HG03354 (cell line): ENCODE results near the gene DLG1.

ENCODE experiments used
- ATAC-seq: cut with Tn5 transposase; IDR thresholded peaks from one replicate; pipeline ENCODE4 v1.9.1; 2021; ENCODE audit warnings: mild to moderate bottlenecking; ENCODE audit not compliant: unreplicated experiment, poor library complexity, severe bottlenecking

The DLG1 gene

GRCh38 chr3:197191897-197192296 lies 106.5 kb downstream of the DLG1 start:
- no peak for ATAC-seq

- no peak for ATAC-seq
These were observed 108.8 kb downstream of the DLG1 start for GRCh38 chr3:197189623-197190022.

GRCh38 chr3:197188963-197189362 lies 109.4 kb downstream of the DLG1 start:
- ATAC-seq, result no peak

GRCh38 chr3:197186887-197187588 lies 111.4 kb downstream of the DLG1 start:
- ATAC-seq, result peak; percentile 77

- ATAC-seq, result no peak
These were observed 114.8 kb downstream of the DLG1 start for GRCh38 chr3:197183582-197183981.

- no peak for ATAC-seq
These were observed 116.7 kb downstream of the DLG1 start for GRCh38 chr3:197181741-197182140.

- ATAC-seq, result no peak
These were observed 119.4 kb downstream of the DLG1 start for GRCh38 chr3:197178998-197179397.

- no peak for ATAC-seq
These were observed 122.9 kb downstream of the DLG1 start for GRCh38 chr3:197175503-197175902.

- no peak for ATAC-seq
These were observed 123.5 kb downstream of the DLG1 start for GRCh38 chr3:197174927-197175326.

- no peak for ATAC-seq
These were observed 124.8 kb downstream of the DLG1 start for GRCh38 chr3:197173620-197174019.

- ATAC-seq, result no peak
These were observed 126.8 kb downstream of the DLG1 start for GRCh38 chr3:197171481-197172067.

GRCh38 chr3:197169028-197169427 lies 129.4 kb downstream of the DLG1 start:
- ATAC-seq, result no peak

- no peak for ATAC-seq
These were observed 129.8 kb downstream of the DLG1 start for GRCh38 chr3:197168606-197169005.

GRCh38 chr3:197168063-197168462 lies 130.3 kb downstream of the DLG1 start:
- ATAC-seq, result no peak

- no peak for ATAC-seq
These were observed 130.9 kb downstream of the DLG1 start for GRCh38 chr3:197167549-197167948.

GRCh38 chr3:197165890-197166289 lies 132.5 kb downstream of the DLG1 start:
- ATAC-seq, result no peak

GRCh38 chr3:197155046-197155445 lies 143.4 kb downstream of the DLG1 start:
- ATAC-seq, result no peak

- ATAC-seq, result no peak
These were observed 146.8 kb downstream of the DLG1 start for GRCh38 chr3:197151580-197151979.

GRCh38 chr3:197149528-197149927 lies 148.9 kb downstream of the DLG1 start:
- no peak for ATAC-seq

GRCh38 chr3:197144188-197144587 lies 154.2 kb downstream of the DLG1 start:
- ATAC-seq, result no peak

GRCh38 chr3:197139586-197139985 lies 158.8 kb downstream of the DLG1 start:
- ATAC-seq, result no peak

- no peak for ATAC-seq
These were observed 160.7 kb downstream of the DLG1 start for GRCh38 chr3:197137751-197138150.
